Liver (tissue), 9 donors: Measurements from ENCODE around the gene PCYOX1L. TPM values are rescaled to one million over a fixed set of nuclear protein-coding genes. Genes with fewer than 3 reads are reported as not detected.

ENCODE experiments used
- DNase-seq: peaks from one replicate; pipeline ENCODE4 v3.0.0-alpha.2; 2017; ENCODE audit warnings: low spot score
- H3K27ac ChIP-seq, 2 donors: one replicate each; pipeline ENCODE4 v1.7.0; 2013; ENCODE audit warnings: inconsistent platforms in 2 of 2, low read length in 2 of 2, control low read depth in 1 of 2, low read depth in 1 of 2, mild to moderate bottlenecking in 1 of 2
- H3K27me3 ChIP-seq, 4 donors: one replicate each; pipeline versions ENCODE4 v1.6.1 to v1.7.0; 2013; ENCODE audit warnings: low read length in 3 of 4, inconsistent platforms in 1 of 4, mild to moderate bottlenecking in 1 of 4, moderate library complexity in 1 of 4; ENCODE audit not compliant: control insufficient read depth in 4 of 4, insufficient read depth in 4 of 4
- H3K36me3 ChIP-seq, 4 donors: one replicate each; pipeline versions ENCODE4 v1.6.1 to v1.7.0; 2013; ENCODE audit warnings: low read length in 3 of 4, mild to moderate bottlenecking in 3 of 4, low read depth in 1 of 4, moderate library complexity in 1 of 4; ENCODE audit not compliant: control insufficient read depth in 4 of 4, insufficient read depth in 3 of 4
- H3K4me1 ChIP-seq, 4 donors: one replicate each; pipeline versions ENCODE4 v1.6.1 to v1.7.0; 2013; ENCODE audit warnings: low read length in 3 of 4, mild to moderate bottlenecking in 3 of 4, moderate library complexity in 1 of 4; ENCODE audit not compliant: control insufficient read depth in 4 of 4, insufficient read depth in 4 of 4
- H3K4me3 ChIP-seq, 3 donors: one replicate each; pipeline versions ENCODE4 v1.6.1 to v1.7.0; 2013; ENCODE audit warnings: low read length in 3 of 3, control low read depth in 1 of 3, low read depth in 1 of 3, mild to moderate bottlenecking in 1 of 3
- H3K9ac ChIP-seq, 2 donors: one replicate each; pipeline ENCODE4 v1.7.0; 2013; ENCODE audit warnings: low read length in 2 of 2, mild to moderate bottlenecking in 2 of 2, moderate library complexity in 2 of 2, control low read depth in 1 of 2, low read depth in 1 of 2
- H3K9me3 ChIP-seq, 4 donors: one replicate each; pipeline versions ENCODE4 v1.6.1 to v1.7.0; 2013; ENCODE audit warnings: low read length in 3 of 4; ENCODE audit not compliant: control insufficient read depth in 4 of 4
- EGR1 ChIP-seq, 2 donors: IDR thresholded peaks; 2 replicates each; pipeline ENCODE4 v1.6.1; 2016 to 2018; ENCODE audit warnings: antibody characterized with exemption in 2 of 2, low read depth in 2 of 2
- FOXA1 ChIP-seq: IDR thresholded peaks from 2 replicates; pipeline ENCODE4 v1.6.1; 2016; ENCODE audit warnings: antibody characterized with exemption
- FOXA2 ChIP-seq: IDR thresholded peaks from 2 replicates; pipeline ENCODE4 v1.6.1; 2016; ENCODE audit warnings: antibody characterized with exemption
- GABPA ChIP-seq, 2 donors: IDR thresholded peaks in 1 of 2; conservative IDR thresholded peaks in 1 of 2; 2 replicates each; pipeline ENCODE4 v1.6.1; 2016; ENCODE audit warnings: antibody characterized with exemption in 2 of 2, mild to moderate bottlenecking in 1 of 2, moderate library complexity in 1 of 2
- HNF4A ChIP-seq, 2 donors: conservative IDR thresholded peaks; 2 replicates each; pipeline ENCODE4 v1.6.1; 2016; ENCODE audit warnings: antibody characterized with exemption in 2 of 2, mild to moderate bottlenecking in 2 of 2
- HNF4G ChIP-seq: IDR thresholded peaks from 2 replicates; pipeline ENCODE4 v1.6.1; 2016; ENCODE audit warnings: antibody characterized with exemption
- JUND ChIP-seq, 2 donors: IDR thresholded peaks; 2 replicates each; pipeline ENCODE4 v1.6.1; 2016; ENCODE audit warnings: antibody characterized with exemption in 2 of 2
- NR2F2 ChIP-seq: IDR thresholded peaks from 2 replicates; pipeline ENCODE4 v1.6.1; 2016; ENCODE audit warnings: antibody characterized with exemption
- RAD21 ChIP-seq, 2 donors: IDR thresholded peaks; 2 replicates each; pipeline ENCODE4 v1.6.1; 2016; ENCODE audit warnings: antibody characterized with exemption in 2 of 2, mild to moderate bottlenecking in 2 of 2
- RXRA ChIP-seq, 2 donors: IDR thresholded peaks; 2 replicates each; pipeline ENCODE4 v1.6.1; 2017 to 2018; ENCODE audit warnings: antibody characterized with exemption in 2 of 2, mild to moderate bottlenecking in 1 of 2
- SP1 ChIP-seq: IDR thresholded peaks from 2 replicates; pipeline ENCODE4 v1.6.1; 2018; ENCODE audit warnings: antibody characterized with exemption, mild to moderate bottlenecking
- TAF1 ChIP-seq: conservative IDR thresholded peaks from 2 replicates; pipeline ENCODE4 v1.6.1; 2016; ENCODE audit warnings: antibody characterized with exemption, mild to moderate bottlenecking
- YY1 ChIP-seq: IDR thresholded peaks from 2 replicates; pipeline ENCODE4 v1.6.1; 2016; ENCODE audit warnings: antibody characterized with exemption, mild to moderate bottlenecking
- WGBS: extraction: QIAGEN DNeasy Blood & Tissue Kit; methylation state at CpG from one replicate; pipeline ENCODE4 v1.1.7; 2013; 5-methylcytosine and 5-hydroxymethylcytosine counted together
- polyA plus RNA-seq, 2 donors: library from polyadenylated mRNA; stranded (reverse) in 1 of 2; unstranded in 1 of 2; fragments of 200-250 nt in 1 of 2; fragments of >200 nt in 1 of 2; fragmentation: Nextera tagmentation in 1 of 2; extraction: Ambion mirVana in 1 of 2; gene quantifications; one replicate each; pipeline versions ENCODE4 v1.2.1 to v1.2.3, GENCODE V29; 2013 to 2015
- total RNA-seq, 2 donors: library from RNA; depleted of rRNA; stranded (reverse); fragments of >200 nt; gene quantifications; one replicate each; pipeline ENCODE4 v1.2.3, GENCODE V29; 2014
- TF ChIP-seq, protein P1 (sequence below): IDR thresholded peaks from 2 replicates; pipeline ENCODE4 v1.6.1; 2016; ENCODE audit warnings: antibody characterized with exemption, mild to moderate bottlenecking
- TF ChIP-seq, protein P2 (sequence below): IDR thresholded peaks from 2 replicates; pipeline ENCODE4 v1.6.1; 2016; ENCODE audit warnings: antibody characterized with exemption
- TF ChIP-seq, protein P3 (sequence below): IDR thresholded peaks from 2 replicates; pipeline ENCODE4 v1.6.1; 2016; ENCODE audit warnings: antibody characterized with exemption
- TF ChIP-seq, protein P4 (sequence below): fragments of 150-350 bp; IDR thresholded peaks from 2 replicates; pipeline ENCODE4 v1.5.1; 2017; ENCODE audit warnings: improper control_type of control experiment, low read depth, low read length; ENCODE audit not compliant: missing input control
- TF ChIP-seq, protein P5 (sequence below): IDR thresholded peaks from 2 replicates; pipeline ENCODE4 v1.6.1; 2016; ENCODE audit warnings: antibody characterized with exemption
- donor health status: healthy.
- donor health status: healthy.
- donor health status: healthy.
- donor health status: healthy.
- donor health status: healthy.

The PCYOX1L gene
- total and polyA plus RNA-seq, 4 donors: 0.47 to 4.4 (median 1.1) TPM

DNA sequence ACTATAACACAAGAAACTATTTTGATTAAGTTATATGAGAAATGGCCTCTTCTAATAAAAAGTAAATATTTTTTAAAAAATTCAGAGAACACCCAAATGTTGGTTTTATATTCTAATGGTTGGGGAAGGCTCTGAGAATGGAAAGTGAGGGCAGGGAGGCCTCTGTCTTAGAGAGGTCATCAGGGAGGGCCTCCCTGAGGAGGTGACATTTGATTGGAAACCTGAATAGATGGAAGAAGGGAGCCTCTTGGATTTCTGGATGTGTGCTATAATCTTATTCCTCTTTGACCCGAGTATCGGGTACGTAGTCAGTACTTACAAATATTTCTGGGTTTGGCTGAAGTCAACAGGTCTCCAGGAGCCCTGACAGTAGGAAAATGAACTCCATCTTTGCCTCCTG, 38.7 kb upstream of the PCYOX1L start:
- Histone ChIP-seq H3K36me3 (no peaks in the 10 kb centered on the region), H3K9ac (no peak overlapping the region), H3K9me3 (no peaks in the 10 kb centered on the region), H3K4me3 (no peak overlapping the region), H3K27me3 (no peaks in the 10 kb centered on the region), H3K4me1 (peaks cover 0 to 10% (median 3%) of the 10 kb centered on the region in 4 donors), H3K27ac (no peak overlapping the region)
- DNase-seq: no peak
- TF ChIP-seq NR2F2: no peak
- no peak for TF ChIP-seq FOXA1
- no peak for TF ChIP-seq EGR1 (IDR thresholded peaks at IDR 0.05; ENCODE audit: low read depth in 2 of 2)
- TF ChIP-seq TAF1: no peak
- TF ChIP-seq, protein P1, sequence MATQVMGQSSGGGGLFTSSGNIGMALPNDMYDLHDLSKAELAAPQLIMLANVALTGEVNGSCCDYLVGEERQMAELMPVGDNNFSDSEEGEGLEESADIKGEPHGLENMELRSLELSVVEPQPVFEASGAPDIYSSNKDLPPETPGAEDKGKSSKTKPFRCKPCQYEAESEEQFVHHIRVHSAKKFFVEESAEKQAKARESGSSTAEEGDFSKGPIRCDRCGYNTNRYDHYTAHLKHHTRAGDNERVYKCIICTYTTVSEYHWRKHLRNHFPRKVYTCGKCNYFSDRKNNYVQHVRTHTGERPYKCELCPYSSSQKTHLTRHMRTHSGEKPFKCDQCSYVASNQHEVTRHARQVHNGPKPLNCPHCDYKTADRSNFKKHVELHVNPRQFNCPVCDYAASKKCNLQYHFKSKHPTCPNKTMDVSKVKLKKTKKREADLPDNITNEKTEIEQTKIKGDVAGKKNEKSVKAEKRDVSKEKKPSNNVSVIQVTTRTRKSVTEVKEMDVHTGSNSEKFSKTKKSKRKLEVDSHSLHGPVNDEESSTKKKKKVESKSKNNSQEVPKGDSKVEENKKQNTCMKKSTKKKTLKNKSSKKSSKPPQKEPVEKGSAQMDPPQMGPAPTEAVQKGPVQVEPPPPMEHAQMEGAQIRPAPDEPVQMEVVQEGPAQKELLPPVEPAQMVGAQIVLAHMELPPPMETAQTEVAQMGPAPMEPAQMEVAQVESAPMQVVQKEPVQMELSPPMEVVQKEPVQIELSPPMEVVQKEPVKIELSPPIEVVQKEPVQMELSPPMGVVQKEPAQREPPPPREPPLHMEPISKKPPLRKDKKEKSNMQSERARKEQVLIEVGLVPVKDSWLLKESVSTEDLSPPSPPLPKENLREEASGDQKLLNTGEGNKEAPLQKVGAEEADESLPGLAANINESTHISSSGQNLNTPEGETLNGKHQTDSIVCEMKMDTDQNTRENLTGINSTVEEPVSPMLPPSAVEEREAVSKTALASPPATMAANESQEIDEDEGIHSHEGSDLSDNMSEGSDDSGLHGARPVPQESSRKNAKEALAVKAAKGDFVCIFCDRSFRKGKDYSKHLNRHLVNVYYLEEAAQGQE: no peak
- TF ChIP-seq YY1: no peak
- TF ChIP-seq, protein P2, sequence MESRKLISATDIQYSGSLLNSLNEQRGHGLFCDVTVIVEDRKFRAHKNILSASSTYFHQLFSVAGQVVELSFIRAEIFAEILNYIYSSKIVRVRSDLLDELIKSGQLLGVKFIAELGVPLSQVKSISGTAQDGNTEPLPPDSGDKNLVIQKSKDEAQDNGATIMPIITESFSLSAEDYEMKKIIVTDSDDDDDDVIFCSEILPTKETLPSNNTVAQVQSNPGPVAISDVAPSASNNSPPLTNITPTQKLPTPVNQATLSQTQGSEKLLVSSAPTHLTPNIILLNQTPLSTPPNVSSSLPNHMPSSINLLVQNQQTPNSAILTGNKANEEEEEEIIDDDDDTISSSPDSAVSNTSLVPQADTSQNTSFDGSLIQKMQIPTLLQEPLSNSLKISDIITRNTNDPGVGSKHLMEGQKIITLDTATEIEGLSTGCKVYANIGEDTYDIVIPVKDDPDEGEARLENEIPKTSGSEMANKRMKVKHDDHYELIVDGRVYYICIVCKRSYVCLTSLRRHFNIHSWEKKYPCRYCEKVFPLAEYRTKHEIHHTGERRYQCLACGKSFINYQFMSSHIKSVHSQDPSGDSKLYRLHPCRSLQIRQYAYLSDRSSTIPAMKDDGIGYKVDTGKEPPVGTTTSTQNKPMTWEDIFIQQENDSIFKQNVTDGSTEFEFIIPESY: no peak
- no peak for TF ChIP-seq HNF4A (conservative IDR thresholded peaks at IDR 0.05)
- no peak for TF ChIP-seq FOXA2
- no peak for TF ChIP-seq RAD21 (IDR thresholded peaks at IDR 0.05)
- WGBS: 95% methylated on average over 3 of the region's 3 CpGs

DNA sequence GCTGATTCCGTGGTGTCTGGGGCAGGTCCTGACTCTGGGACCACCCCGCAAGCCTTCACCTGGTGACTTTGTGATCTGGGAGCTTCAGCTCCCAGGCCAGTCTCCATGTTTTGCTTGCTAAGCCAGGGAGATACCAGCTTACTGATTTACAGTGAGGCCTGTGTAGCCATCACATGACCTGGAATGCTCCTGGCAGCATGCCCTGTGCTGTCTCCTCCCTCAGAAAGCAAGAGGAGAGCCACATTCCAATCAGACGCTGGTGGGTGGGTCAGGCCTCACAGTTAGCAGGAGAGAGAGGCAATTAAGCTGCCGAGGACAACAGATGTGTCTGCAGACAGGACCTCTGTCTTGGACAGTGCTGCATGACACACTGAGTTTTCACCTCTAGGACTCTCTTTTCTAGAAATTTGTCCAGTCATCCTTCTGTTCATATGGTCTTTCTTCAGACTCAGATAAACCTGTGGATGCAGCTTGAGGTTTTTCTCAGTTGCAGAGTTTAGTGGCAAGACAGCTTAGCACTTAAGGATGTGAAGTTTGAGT, 37.0 kb upstream of the PCYOX1L start:
- H3K36me3 ChIP-seq: no peaks in the 10 kb centered on the region
- TF ChIP-seq FOXA2 (no peak), HNF4A (conservative IDR thresholded peaks at IDR 0.05) (peak in 1 of 2 donors; percentile 23), JUND (IDR thresholded peaks at IDR 0.05) (no peak), SP1 (peak; percentile 75), YY1 (peak; percentile 80), NR2F2 (peak; percentile 32), RAD21 (IDR thresholded peaks at IDR 0.05) (peak; percentile 6 to 49), RXRA (IDR thresholded peaks at IDR 0.05) (peak; percentile 25 to 48), FOXA1 (no peak), HNF4G (no peak), GABPA (IDR thresholded peaks at IDR 0.05 in 1 of 2, conservative IDR thresholded peaks at IDR 0.05 in 1 of 2) (peak in 1 of 2 donors; percentile 40), TAF1 (peak; percentile 57), EGR1 (IDR thresholded peaks at IDR 0.05; ENCODE audit: low read depth in 2 of 2) (no peak)
- TF ChIP-seq, protein P3, sequence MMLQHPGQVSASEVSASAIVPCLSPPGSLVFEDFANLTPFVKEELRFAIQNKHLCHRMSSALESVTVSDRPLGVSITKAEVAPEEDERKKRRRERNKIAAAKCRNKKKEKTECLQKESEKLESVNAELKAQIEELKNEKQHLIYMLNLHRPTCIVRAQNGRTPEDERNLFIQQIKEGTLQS: no peak
- TF ChIP-seq, protein P4, sequence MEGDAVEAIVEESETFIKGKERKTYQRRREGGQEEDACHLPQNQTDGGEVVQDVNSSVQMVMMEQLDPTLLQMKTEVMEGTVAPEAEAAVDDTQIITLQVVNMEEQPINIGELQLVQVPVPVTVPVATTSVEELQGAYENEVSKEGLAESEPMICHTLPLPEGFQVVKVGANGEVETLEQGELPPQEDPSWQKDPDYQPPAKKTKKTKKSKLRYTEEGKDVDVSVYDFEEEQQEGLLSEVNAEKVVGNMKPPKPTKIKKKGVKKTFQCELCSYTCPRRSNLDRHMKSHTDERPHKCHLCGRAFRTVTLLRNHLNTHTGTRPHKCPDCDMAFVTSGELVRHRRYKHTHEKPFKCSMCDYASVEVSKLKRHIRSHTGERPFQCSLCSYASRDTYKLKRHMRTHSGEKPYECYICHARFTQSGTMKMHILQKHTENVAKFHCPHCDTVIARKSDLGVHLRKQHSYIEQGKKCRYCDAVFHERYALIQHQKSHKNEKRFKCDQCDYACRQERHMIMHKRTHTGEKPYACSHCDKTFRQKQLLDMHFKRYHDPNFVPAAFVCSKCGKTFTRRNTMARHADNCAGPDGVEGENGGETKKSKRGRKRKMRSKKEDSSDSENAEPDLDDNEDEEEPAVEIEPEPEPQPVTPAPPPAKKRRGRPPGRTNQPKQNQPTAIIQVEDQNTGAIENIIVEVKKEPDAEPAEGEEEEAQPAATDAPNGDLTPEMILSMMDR: no peak
- TF ChIP-seq, protein P1: peak; percentile 10
- TF ChIP-seq, protein P2: no peak
- TF ChIP-seq, protein P5, sequence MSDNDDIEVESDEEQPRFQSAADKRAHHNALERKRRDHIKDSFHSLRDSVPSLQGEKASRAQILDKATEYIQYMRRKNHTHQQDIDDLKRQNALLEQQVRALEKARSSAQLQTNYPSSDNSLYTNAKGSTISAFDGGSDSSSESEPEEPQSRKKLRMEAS: no peak
- no peaks in the 10 kb centered on the region for H3K9me3 ChIP-seq
- no peak overlapping the region for H3K9ac ChIP-seq
- H3K4me1 ChIP-seq: peaks cover 0 to 10% (median 3%) of the 10 kb centered on the region in 4 donors
- H3K27ac ChIP-seq: peak overlapping the region in 1 of 2 donors; percentile 36
- DNase-seq: peak; percentile 77
- H3K4me3 ChIP-seq: no peak overlapping the region
- no peaks in the 10 kb centered on the region for H3K27me3 ChIP-seq
- WGBS: 26% methylated on average over 4 of the region's 4 CpGs
